CD4-positive, alpha-beta T cell treated with Interleukin-15 for 1 hour (primary cell): ENCODE measurements around the gene PARD3B.

ENCODE experiments used
- DNase-seq: peaks from one replicate; pipeline ENCODE4 v3.0.0-alpha.2; 2020

Gene PARD3B

GRCh38 chr2:204662956-204663355 lies 117.7 kb downstream of the PARD3B start:
- no peak for DNase-seq

GRCh38 chr2:204663816-204664425 lies 118.6 kb downstream of the PARD3B start:
- DNase-seq, result no peak

- DNase-seq, result no peak
Observed at GRCh38 chr2:204664708-204665121, 119.4 kb downstream of the PARD3B start.

- DNase-seq, result no peak
Observed at GRCh38 chr2:204665207-204665606, 119.9 kb downstream of the PARD3B start.

- DNase-seq, result no peak
Observed at GRCh38 chr2:204665771-204666170, 120.5 kb downstream of the PARD3B start.

- DNase-seq, result no peak
Observed at GRCh38 chr2:204667990-204668389, 122.7 kb downstream of the PARD3B start.

- DNase-seq, result no peak
Observed at GRCh38 chr2:204669382-204669781, 124.1 kb downstream of the PARD3B start.

GRCh38 chr2:204670124-204670523 lies 124.8 kb downstream of the PARD3B start:
- no peak for DNase-seq

- no peak for DNase-seq
Observed at GRCh38 chr2:204670756-204671155, 125.5 kb downstream of the PARD3B start.

- no peak for DNase-seq
Observed at GRCh38 chr2:204672772-204673171, 127.5 kb downstream of the PARD3B start.

- DNase-seq, result no peak
Observed at GRCh38 chr2:204673877-204674276, 128.6 kb downstream of the PARD3B start.

- DNase-seq, result no peak
Observed at GRCh38 chr2:204678031-204678430, 132.8 kb downstream of the PARD3B start.

- no peak for DNase-seq
Observed at GRCh38 chr2:204680576-204680975, 135.3 kb downstream of the PARD3B start.

GRCh38 chr2:204681412-204681811 lies 136.1 kb downstream of the PARD3B start:
- DNase-seq, result no peak

GRCh38 chr2:204683384-204683783 lies 138.1 kb downstream of the PARD3B start:
- DNase-seq, result no peak

- DNase-seq, result no peak
Observed at GRCh38 chr2:204686406-204686805, 141.1 kb downstream of the PARD3B start.

GRCh38 chr2:204687776-204688175 lies 142.5 kb downstream of the PARD3B start:
- DNase-seq, result no peak

GRCh38 chr2:204691911-204692510 lies 146.7 kb downstream of the PARD3B start:
- no peak for DNase-seq

- no peak for DNase-seq
Observed at GRCh38 chr2:204692790-204693189, 147.5 kb downstream of the PARD3B start.

GRCh38 chr2:204693262-204693661 lies 148.0 kb downstream of the PARD3B start:
- DNase-seq, result no peak

- no peak for DNase-seq
Observed at GRCh38 chr2:204695506-204695905, 150.2 kb downstream of the PARD3B start.

GRCh38 chr2:204696124-204696523 lies 150.8 kb downstream of the PARD3B start:
- no peak for DNase-seq

GRCh38 chr2:204705243-204705932 lies 160.1 kb downstream of the PARD3B start:
- no peak for DNase-seq

- no peak for DNase-seq
Observed at GRCh38 chr2:204706939-204707338, 161.7 kb downstream of the PARD3B start.
